SK-N-MC (cell line): ENCODE results near the gene ADCK1.

ENCODE experiments used
- EZH2 ChIP-seq: fragments of 200-600 bp; sonication (generic); IDR thresholded peaks from one replicate; pipeline ENCODE4 v1.6.1; 2017; ENCODE audit warnings: antibody characterized with exemption
- FOXP2 ChIP-seq: optimal IDR thresholded peaks from 2 replicates; pipeline ENCODE3; 2011; ENCODE audit warnings: mild to moderate bottlenecking, moderate library complexity; ENCODE audit not compliant: insufficient read depth; ENCODE audit errors: extremely low read length, control extremely low read depth
- POLR2AphosphoS5 ChIP-seq: IDR thresholded peaks from 2 replicates; pipeline ENCODE4 v1.6.1; 2012; ENCODE audit warnings: mild to moderate bottlenecking, low read depth, low read length, borderline replicate concordance

DNA sequence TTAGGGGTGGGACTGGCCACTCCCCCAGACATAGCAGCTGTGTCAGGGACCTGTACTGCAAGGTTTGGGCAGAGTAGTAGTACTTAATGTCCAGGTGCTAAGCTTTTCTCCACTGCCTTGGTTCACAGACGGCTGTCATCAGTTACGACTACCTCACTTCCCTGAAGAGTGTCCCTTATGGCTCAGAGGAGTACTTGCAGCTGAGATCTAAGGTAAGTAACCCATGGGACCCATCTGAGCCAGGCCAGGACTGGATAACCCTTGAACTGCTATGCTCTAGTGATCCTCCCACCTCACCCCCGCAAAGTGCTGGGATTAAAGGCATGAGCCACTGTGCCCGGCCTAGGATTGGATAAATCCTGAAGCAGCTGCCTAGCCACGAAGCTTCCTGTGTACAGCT is 22.4 kb downstream of the ADCK1 start:
- TF ChIP-seq EZH2: no peak
- no peak for TF ChIP-seq POLR2AphosphoS5
- no peak for TF ChIP-seq FOXP2
